Suprapubic skin (tissue), 4 donors: Measurements from ENCODE around the gene MPZL2. TPM values are rescaled to one million over a fixed set of nuclear protein-coding genes. Genes with fewer than 3 reads are reported as not detected.

Experiments
- DNase-seq, 2 donors: peaks; one replicate each; pipeline ENCODE4 v3.0.0-alpha.2; 2019; ENCODE audit warnings: low spot score in 2 of 2
- H3K27ac ChIP-seq: fragments of 200-600 bp; sonication (generic); one replicate; pipeline ENCODE4 v1.5.1; 2019
- H3K27me3 ChIP-seq: fragments of 200-600 bp; sonication (generic); one replicate; pipeline ENCODE4 v1.5.1; 2019
- H3K36me3 ChIP-seq: fragments of 200-600 bp; sonication (generic); one replicate; pipeline ENCODE4 v1.5.1; 2019
- H3K4me1 ChIP-seq: fragments of 200-600 bp; sonication (generic); one replicate; pipeline ENCODE4 v1.5.1; 2019
- H3K4me3 ChIP-seq: fragments of 200-600 bp; sonication (generic); one replicate; pipeline ENCODE4 v1.5.1; 2019; ENCODE audit warnings: mild to moderate bottlenecking
- H3K9me3 ChIP-seq: fragments of 200-600 bp; sonication (generic); one replicate; pipeline ENCODE4 v1.5.1; 2019
- CTCF ChIP-seq, 2 donors: fragments of 200-600 bp in 1 of 2; fragments of 450-650 bp in 1 of 2; sonication (generic) in 1 of 2; IDR thresholded peaks; one replicate each; pipeline ENCODE4 v1.5.1; 2016 to 2019; ENCODE audit warnings: antibody characterized with exemption in 2 of 2, mild to moderate bottlenecking in 1 of 2, moderate library complexity in 1 of 2
- EP300 ChIP-seq: sonication (generic); formaldehyde crosslinking; IDR thresholded peaks from one replicate; pipeline ENCODE4 v1.6.1; 2017; ENCODE audit warnings: antibody characterized with exemption
- POLR2A ChIP-seq, 2 donors: fragments of 450-650 bp; IDR thresholded peaks; one replicate each; pipeline ENCODE4 v1.6.1; 2017; ENCODE audit warnings: antibody characterized with exemption in 2 of 2, mild to moderate bottlenecking in 2 of 2, moderate library complexity in 2 of 2
- POLR2AphosphoS5 ChIP-seq, 3 donors: sonication (generic); formaldehyde crosslinking; IDR thresholded peaks; one replicate each; pipeline ENCODE4 v1.6.1; 2017; ENCODE audit warnings: antibody characterized with exemption in 3 of 3
- WGBS: methylation state at CpG from one replicate; pipeline ENCODE4 v1.1.5; 2018; 5-methylcytosine and 5-hydroxymethylcytosine counted together
- total RNA-seq, 4 donors: library from RNA; depleted of rRNA; stranded (reverse); fragments of >200 nt; gene quantifications; one replicate each; pipeline ENCODE4 v1.1.0, GENCODE V29; 2016

The MPZL2 gene
- total RNA-seq, 4 donors from 2014 or later: 54.5 to 111 (median 56.7) TPM

- Histone ChIP-seq H3K27ac (peak overlapping the region; percentile 24), H3K36me3 (peaks cover 7% of the 10 kb centered on the region), H3K4me1 (peaks cover 5% of the 10 kb centered on the region), H3K4me3 (no peak overlapping the region), H3K9me3 (no peaks in the 10 kb centered on the region), H3K27me3 (peaks cover 4% of the 10 kb centered on the region)
- WGBS: 76% methylated on average over 5 of the region's 5 CpGs
- TF ChIP-seq CTCF (IDR thresholded peaks at IDR 0.05): no peak
- TF ChIP-seq POLR2AphosphoS5 (IDR thresholded peaks at IDR 0.05): no peak
- no peak for TF ChIP-seq POLR2A (IDR thresholded peaks at IDR 0.05)
- TF ChIP-seq EP300: no peak
- DNase-seq: no peak
Observed at GRCh38 chr11:118233377-118233776, 30.7 kb downstream of the MPZL2 start.

GRCh38 chr11:118232659-118233058 lies 31.4 kb downstream of the MPZL2 start:
- WGBS: 70% methylated on average over 1 of the region's 1 CpG
- Histone ChIP-seq H3K4me3 (no peak overlapping the region), H3K27me3 (peaks cover 4% of the 10 kb centered on the region), H3K9me3 (no peaks in the 10 kb centered on the region), H3K27ac (no peak overlapping the region), H3K36me3 (peaks cover 7% of the 10 kb centered on the region), H3K4me1 (peaks cover 1% of the 10 kb centered on the region)
- TF ChIP-seq POLR2AphosphoS5 (IDR thresholded peaks at IDR 0.05) (no peak), EP300 (no peak), POLR2A (IDR thresholded peaks at IDR 0.05) (no peak), CTCF (IDR thresholded peaks at IDR 0.05) (no peak)
- DNase-seq: no peak

- TF ChIP-seq POLR2A (IDR thresholded peaks at IDR 0.05) (no peak), CTCF (IDR thresholded peaks at IDR 0.05) (no peak), EP300 (no peak), POLR2AphosphoS5 (IDR thresholded peaks at IDR 0.05) (no peak)
- Histone ChIP-seq H3K9me3 (no peaks in the 10 kb centered on the region), H3K4me1 (no peaks in the 10 kb centered on the region), H3K27ac (no peak overlapping the region), H3K4me3 (no peak overlapping the region), H3K27me3 (peaks cover 4% of the 10 kb centered on the region), H3K36me3 (peaks cover 7% of the 10 kb centered on the region)
- no peak for DNase-seq
Observed at GRCh38 chr11:118231461-118231860, 32.6 kb downstream of the MPZL2 start.

GRCh38 chr11:118230088-118230487 lies 34.0 kb downstream of the MPZL2 start:
- DNase-seq: no peak
- Histone ChIP-seq H3K27me3 (peaks cover 4% of the 10 kb centered on the region), H3K27ac (no peak overlapping the region), H3K4me3 (no peak overlapping the region), H3K4me1 (no peaks in the 10 kb centered on the region), H3K9me3 (no peaks in the 10 kb centered on the region), H3K36me3 (peaks cover 7% of the 10 kb centered on the region)
- WGBS: 93% methylated on average over 3 of the region's 3 CpGs
- TF ChIP-seq CTCF (IDR thresholded peaks at IDR 0.05) (no peak), POLR2A (IDR thresholded peaks at IDR 0.05) (no peak), EP300 (no peak), POLR2AphosphoS5 (IDR thresholded peaks at IDR 0.05) (no peak)

- Histone ChIP-seq H3K27me3 (peaks cover 4% of the 10 kb centered on the region), H3K4me1 (no peaks in the 10 kb centered on the region), H3K4me3 (no peak overlapping the region), H3K9me3 (no peaks in the 10 kb centered on the region), H3K27ac (peak overlapping the region; percentile 51), H3K36me3 (peaks cover 7% of the 10 kb centered on the region)
- no peak for DNase-seq
- TF ChIP-seq CTCF (IDR thresholded peaks at IDR 0.05) (no peak), EP300 (no peak), POLR2AphosphoS5 (IDR thresholded peaks at IDR 0.05) (no peak), POLR2A (IDR thresholded peaks at IDR 0.05) (no peak)
- WGBS: 75% methylated on average over 5 of the region's 5 CpGs
Observed at GRCh38 chr11:118229274-118229847, 34.7 kb downstream of the MPZL2 start.
